GM23338 (cell line): ENCODE results near the gene C19orf47.

Experiments used
- CREB1 ChIP-seq: fragments of 250-450 bp; sonication (Bioruptor Pico); IDR thresholded peaks from 2 replicates; pipeline ENCODE4 v1.5.0; 2020; ENCODE audit warnings: low read depth, mild to moderate bottlenecking, moderate library complexity
- CTCF ChIP-seq, 2 experiments: fragments of 200-600 bp in 1 of 2; sonication (generic) in 1 of 2; conservative IDR thresholded peaks; 2 replicates each; pipeline versions ENCODE4 v1.5.1 to v1.6.1; 2016 to 2017; ENCODE audit warnings: antibody characterized with exemption in 2 of 2, low read depth in 2 of 2, mild to moderate bottlenecking in 2 of 2, moderate library complexity in 1 of 2
- POLR2AphosphoS5 ChIP-seq: IDR thresholded peaks from 2 replicates; pipeline ENCODE4 v1.6.1; 2016; ENCODE audit warnings: antibody characterized with exemption, low read depth

DNA sequence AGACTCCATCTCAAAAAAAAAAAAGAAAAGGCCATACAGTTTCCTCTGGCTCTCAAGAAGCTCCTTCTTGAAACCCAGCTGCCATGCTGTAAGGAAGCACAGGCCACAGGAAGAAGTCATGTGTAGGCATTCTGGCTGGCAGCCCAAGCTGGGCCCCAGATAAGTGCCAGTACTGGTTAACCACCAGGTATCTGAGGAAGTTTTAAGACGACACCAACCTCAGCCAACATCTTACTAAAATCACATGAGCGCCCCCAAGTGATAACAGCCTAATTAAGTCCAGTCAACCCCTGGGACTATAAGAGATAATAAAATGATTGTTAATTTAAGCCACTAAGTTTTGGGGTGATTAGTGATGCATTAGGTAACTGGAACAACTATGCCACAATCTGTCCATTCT, 35.7 kb downstream of the C19orf47 start:
- TF ChIP-seq CTCF (conservative IDR thresholded peaks at IDR 0.05; ENCODE audit: low read depth in 2 of 2) (peak; percentile 49 to 56), POLR2AphosphoS5 (no peak), CREB1 (CRISPR knock-in tag) (no peak)
